Erythroblast (primary cell): Measurements from ENCODE around the gene GALNT5.
"Not testable (repeated sequence)": the region's sequence is repeated elsewhere in the genome, so short reads cannot be mapped to it uniquely, and the experiment has no call there.

ENCODE experiments used
- GATA1 ChIP-seq: IDR thresholded peaks from 2 replicates; pipeline ENCODE4 v1.6.1; 2011; ENCODE audit warnings: low read depth, mild to moderate bottlenecking, control low read depth, low read length, moderate library complexity
- POLR2A ChIP-seq: IDR thresholded peaks from 2 replicates; pipeline ENCODE4 v1.6.1; 2011; ENCODE audit warnings: mild to moderate bottlenecking, low read length

- TF ChIP-seq POLR2A, GATA1: not testable (repeated sequence)
Observed at GRCh38 chr2:157224448-157224847, 33.1 kb upstream of the GALNT5 start.
